ENCODE results near the gene CNTROB. TPM values are rescaled to one million over a fixed set of nuclear protein-coding genes. Genes with fewer than 3 reads are reported as not detected.

The CNTROB gene
- polyA plus RNA-seq, 3 donors from 2014 or later, result 1.8 to 14.4 (median 8.3) TPM

GRCh38 chr17:7889166-7889955, 42.6 kb upstream of the CNTROB start:
- no peak overlapping the region for H3K4me3 Mint-ChIP-seq
- peaks cover 2 to 15% (median 4%) of the 10 kb centered on the region in 3 donors for H3K27me3 Mint-ChIP-seq (ENCODE audit: low read depth in 3 of 3)

GRCh38 chr17:7893187-7893880, 38.7 kb upstream of the CNTROB start:
- Mint-ChIP-seq H3K27me3 (ENCODE audit: low read depth in 3 of 3) (peaks cover 0 to 2% (median 0%) of the 10 kb centered on the region in 3 donors), H3K36me3 (peaks cover 26 to 51% (median 27%) of the 10 kb centered on the region in 3 donors), H3K9me3 (no peaks in the 10 kb centered on the region), H3K4me3 (no peak overlapping the region), H3K4me1 (peaks cover 6 to 11% of the 10 kb centered on the region in 2 donors), H3K27ac (no peak overlapping the region)
- no peak for DNase-seq

More at GRCh38 chr17:7889166-7889955, 42.6 kb upstream of the CNTROB start:
- DNase-seq, result no peak
- Mint-ChIP-seq H3K27ac (peak overlapping the region in 4 of 6 donors; percentile 21 to 78 (median 32)), H3K4me1 (peaks cover 0 to 7% of the 10 kb centered on the region in 2 donors), H3K9me3 (peaks cover 0 to 2% (median 0%) of the 10 kb centered on the region in 6 donors), H3K36me3 (peaks cover under 1 to 22% (median 4%) of the 10 kb centered on the region in 3 donors)

GRCh38 chr17:7894226-7894625, 37.8 kb upstream of the CNTROB start:
- H3K27ac Mint-ChIP-seq, result no peak overlapping the region
- H3K36me3 Mint-ChIP-seq, result peaks cover 29 to 58% (median 31%) of the 10 kb centered on the region in 3 donors
- peaks cover 6 to 10% of the 10 kb centered on the region in 2 donors for H3K4me1 Mint-ChIP-seq
- no peak for DNase-seq
- no peak overlapping the region for H3K4me3 Mint-ChIP-seq
- peaks cover 0 to 2% (median 0%) of the 10 kb centered on the region in 3 donors for H3K27me3 Mint-ChIP-seq (ENCODE audit: low read depth in 3 of 3)
- no peaks in the 10 kb centered on the region for H3K9me3 Mint-ChIP-seq

- Mint-ChIP-seq H3K36me3 (peaks cover 34 to 65% (median 35%) of the 10 kb centered on the region in 3 donors), H3K4me3 (no peak overlapping the region)
These were observed 37.1 kb upstream of the CNTROB start for GRCh38 chr17:7894866-7895265.

GRCh38 chr17:7897090-7897489, 34.9 kb upstream of the CNTROB start:
- H3K27me3 Mint-ChIP-seq (ENCODE audit: low read depth in 3 of 3), result no peaks in the 10 kb centered on the region
- DNase-seq, result no peak
- H3K9me3 Mint-ChIP-seq, result no peaks in the 10 kb centered on the region
- H3K4me3 Mint-ChIP-seq, result no peak overlapping the region
- peak overlapping the region in 1 of 6 donors; percentile 68 for H3K27ac Mint-ChIP-seq
- H3K4me1 Mint-ChIP-seq, result peaks cover 5 to 6% of the 10 kb centered on the region in 2 donors
- H3K36me3 Mint-ChIP-seq, result peaks cover 40 to 74% (median 44%) of the 10 kb centered on the region in 3 donors

More at GRCh38 chr17:7894866-7895265, 37.1 kb upstream of the CNTROB start:
- H3K27me3 Mint-ChIP-seq (ENCODE audit: low read depth in 3 of 3), result no peaks in the 10 kb centered on the region
- H3K4me1 Mint-ChIP-seq, result peaks cover 6 to 8% of the 10 kb centered on the region in 2 donors
- H3K27ac Mint-ChIP-seq, result peak overlapping the region in 1 of 6 donors; percentile 29
- no peaks in the 10 kb centered on the region for H3K9me3 Mint-ChIP-seq
- DNase-seq, result no peak

GRCh38 chr17:7897773-7898172, 34.2 kb upstream of the CNTROB start:
- H3K36me3 Mint-ChIP-seq, result peaks cover 40 to 77% (median 48%) of the 10 kb centered on the region in 3 donors
- peak; percentile 27 to 36 (median 28) for DNase-seq
- no peaks in the 10 kb centered on the region for H3K9me3 Mint-ChIP-seq
- no peak overlapping the region for H3K4me3 Mint-ChIP-seq
- H3K4me1 Mint-ChIP-seq, result peaks cover 5 to 6% of the 10 kb centered on the region in 2 donors
- no peaks in the 10 kb centered on the region for H3K27me3 Mint-ChIP-seq (ENCODE audit: low read depth in 3 of 3)
- peak overlapping the region in 5 of 6 donors; percentile 22 to 68 (median 40) for H3K27ac Mint-ChIP-seq

GRCh38 chr17:7903154-7904103, 28.6 kb upstream of the CNTROB start:
- Mint-ChIP-seq H3K4me1 (no peaks in the 10 kb centered on the region), H3K9me3 (peaks cover 0 to 2% (median 0%) of the 10 kb centered on the region in 6 donors), H3K27ac (peak overlapping the region in 1 of 6 donors; percentile 31), H3K27me3 (ENCODE audit: low read depth in 3 of 3) (peaks cover 0 to 2% (median 2%) of the 10 kb centered on the region in 3 donors), H3K4me3 (no peak overlapping the region), H3K36me3 (peaks cover 37 to 80% (median 41%) of the 10 kb centered on the region in 3 donors)
- DNase-seq, result no peak

GRCh38 chr17:7909089-7909488, 22.9 kb upstream of the CNTROB start:
- Mint-ChIP-seq H3K27ac (no peak overlapping the region), H3K27me3 (ENCODE audit: low read depth in 3 of 3) (peaks cover 0 to 2% (median 0%) of the 10 kb centered on the region in 3 donors), H3K4me1 (peaks cover 6 to 10% of the 10 kb centered on the region in 2 donors), H3K36me3 (peaks cover 19 to 49% (median 34%) of the 10 kb centered on the region in 3 donors), H3K4me3 (no peak overlapping the region), H3K9me3 (no peaks in the 10 kb centered on the region)
- no peak for DNase-seq

GRCh38 chr17:7910281-7910680, 21.7 kb upstream of the CNTROB start:
- Mint-ChIP-seq H3K4me3 (no peak overlapping the region), H3K36me3 (peaks cover 11 to 38% (median 24%) of the 10 kb centered on the region in 3 donors), H3K27ac (peak overlapping the region in 3 of 6 donors; percentile 30 to 68 (median 32)), H3K27me3 (ENCODE audit: low read depth in 3 of 3) (peaks cover 0 to 4% (median 2%) of the 10 kb centered on the region in 3 donors), H3K4me1 (peaks cover 12 to 17% of the 10 kb centered on the region in 2 donors), H3K9me3 (no peaks in the 10 kb centered on the region)
- DNase-seq, result no peak

GRCh38 chr17:7910711-7911110, 21.3 kb upstream of the CNTROB start:
- peak overlapping the region in 1 of 6 donors; percentile 30 for H3K27ac Mint-ChIP-seq
- no peaks in the 10 kb centered on the region for H3K9me3 Mint-ChIP-seq
- H3K4me1 Mint-ChIP-seq, result peaks cover 17 to 21% of the 10 kb centered on the region in 2 donors
- H3K4me3 Mint-ChIP-seq, result no peak overlapping the region
- no peak for DNase-seq
- H3K27me3 Mint-ChIP-seq (ENCODE audit: low read depth in 3 of 3), result peaks cover 2 to 6% (median 4%) of the 10 kb centered on the region in 3 donors
- H3K36me3 Mint-ChIP-seq, result peaks cover 11 to 36% (median 21%) of the 10 kb centered on the region in 3 donors

GRCh38 chr17:7911116-7911515, 20.9 kb upstream of the CNTROB start:
- H3K27ac Mint-ChIP-seq, result no peak overlapping the region
- no peaks in the 10 kb centered on the region for H3K9me3 Mint-ChIP-seq
- H3K4me3 Mint-ChIP-seq, result no peak overlapping the region
- peaks cover 11 to 36% (median 21%) of the 10 kb centered on the region in 3 donors for H3K36me3 Mint-ChIP-seq
- H3K4me1 Mint-ChIP-seq, result peaks cover 17 to 21% of the 10 kb centered on the region in 2 donors
- no peak for DNase-seq
- peaks cover 2 to 7% (median 4%) of the 10 kb centered on the region in 3 donors for H3K27me3 Mint-ChIP-seq (ENCODE audit: low read depth in 3 of 3)

GRCh38 chr17:7912927-7913524, 19.0 kb upstream of the CNTROB start:
- peaks cover 25 to 32% of the 10 kb centered on the region in 2 donors for H3K4me1 Mint-ChIP-seq
- no peaks in the 10 kb centered on the region for H3K9me3 Mint-ChIP-seq
- H3K36me3 Mint-ChIP-seq, result peaks cover 11 to 23% (median 19%) of the 10 kb centered on the region in 3 donors
- H3K4me3 Mint-ChIP-seq, result peak overlapping the region in 2 of 5 donors; percentile 18 to 25
- H3K27ac Mint-ChIP-seq, result peak overlapping the region; percentile 12 to 84 (median 72)
- peaks cover 2 to 14% (median 4%) of the 10 kb centered on the region in 3 donors for H3K27me3 Mint-ChIP-seq (ENCODE audit: low read depth in 3 of 3)
- DNase-seq, result peak; percentile 62 to 68 (median 67)
